ENCODE measurements around the gene ACAD10. TPM values are rescaled to one million over a fixed set of nuclear protein-coding genes. Genes with fewer than 3 reads are reported as not detected.

ACAD10 gene
- total RNA-seq, 1 experiment from 2014 or later, result 36.9 TPM

- H3K4me2 ChIP-seq (ENCODE audit: low read depth, low read length, poor library complexity, severe bottlenecking), result no peak overlapping the region
- H4K20me1 ChIP-seq (ENCODE audit: insufficient read depth, low read depth, low read length), result no peaks in the 10 kb centered on the region
- no peaks in the 10 kb centered on the region for H3K9me2 ChIP-seq (replicated peaks; ENCODE audit: insufficient read depth, low read length)
- no peak for DNase-seq
- H3K27me3 ChIP-seq (ENCODE audit: low read length), result no peaks in the 10 kb centered on the region
- no peak overlapping the region for H2AFZ ChIP-seq (ENCODE audit: low read length)
- H3K9me3 ChIP-seq (ENCODE audit: low read length), result no peaks in the 10 kb centered on the region
- no peaks in the 10 kb centered on the region for H3K4me1 ChIP-seq (ENCODE audit: low read length)
- H3K27ac ChIP-seq (ENCODE audit: low read length), result no peak overlapping the region
- peaks cover 19% of the 10 kb centered on the region for H3K36me3 ChIP-seq (ENCODE audit: insufficient read depth, low read length)
- no peaks in the 10 kb centered on the region for H3K79me2 ChIP-seq (ENCODE audit: low read length)
- H3K4me3 ChIP-seq (ENCODE audit: low read length), result no peak overlapping the region
- H3K9ac ChIP-seq (ENCODE audit: low read length), result no peak overlapping the region
These were observed 118.0 kb downstream of the ACAD10 start for GRCh38 chr12:111803851-111804250.

- DNase-seq, result no peak
- H3K27ac ChIP-seq (ENCODE audit: low read length), result no peak overlapping the region
- no peaks in the 10 kb centered on the region for H3K4me1 ChIP-seq (ENCODE audit: low read length)
- no peaks in the 10 kb centered on the region for H3K9me2 ChIP-seq (replicated peaks; ENCODE audit: insufficient read depth, low read length)
- H2AFZ ChIP-seq (ENCODE audit: low read length), result no peak overlapping the region
- no peaks in the 10 kb centered on the region for H3K79me2 ChIP-seq (ENCODE audit: low read length)
- no peak overlapping the region for H3K4me3 ChIP-seq (ENCODE audit: low read length)
- no peaks in the 10 kb centered on the region for H4K20me1 ChIP-seq (ENCODE audit: insufficient read depth, low read depth, low read length)
- no peak overlapping the region for H3K4me2 ChIP-seq (ENCODE audit: low read depth, low read length, poor library complexity, severe bottlenecking)
- H3K9ac ChIP-seq (ENCODE audit: low read length), result no peak overlapping the region
- H3K9me3 ChIP-seq (ENCODE audit: low read length), result no peaks in the 10 kb centered on the region
- no peaks in the 10 kb centered on the region for H3K27me3 ChIP-seq (ENCODE audit: low read length)
- H3K36me3 ChIP-seq (ENCODE audit: insufficient read depth, low read length), result peaks cover 14% of the 10 kb centered on the region
These were observed 120.5 kb downstream of the ACAD10 start for GRCh38 chr12:111806304-111806703.

Small RNAs within 50 kb of the gene (small RNA-seq; reads per million reads assigned to genes)
- not detected for gene MIR6761

Other genes with a start within 250 kb of the ACAD10 start
- gene ATXN2, start 86.7 kb upstream of the ACAD10 start, total RNA-seq (2014; rRNA removed; shearing (Covaris generic); ENCODE audit: low replicate concordance), result 33.3 and 50.6 TPM in 2 replicates
- gene BRAP, start 97 bp upstream of the ACAD10 start, total RNA-seq (2014; rRNA removed; shearing (Covaris generic); ENCODE audit: low replicate concordance), result 14.6 and 17.6 TPM in 2 replicates
- 69.0 and 145 TPM in 2 replicates for gene ALDH2, start 80.9 kb downstream of the ACAD10 start, total RNA-seq (2014; rRNA removed; shearing (Covaris generic); ENCODE audit: low replicate concordance)
- 52.4 and 63.4 TPM in 2 replicates for gene MAPKAPK5, start 156.2 kb downstream of the ACAD10 start, total RNA-seq (2014; rRNA removed; shearing (Covaris generic); ENCODE audit: low replicate concordance)